Neuron (in vitro differentiated cells): Measurements from ENCODE around the gene HTR1D.
"Not testable (repeated sequence)": the region's sequence is repeated elsewhere in the genome, so short reads cannot be mapped to it uniquely, and the experiment has no call there.

Experiments
- H2AFZ ChIP-seq: one replicate; pipeline ENCODE4 v1.6.1; 2013; ENCODE audit warnings: low read depth, mild to moderate bottlenecking, inconsistent platforms, low read length, moderate library complexity
- H3K27me3 ChIP-seq: one replicate; pipeline ENCODE4 v1.6.1; 2013; ENCODE audit warnings: low read length; ENCODE audit not compliant: insufficient read depth
- H3K36me3 ChIP-seq: one replicate; pipeline ENCODE4 v1.6.1; 2013; ENCODE audit warnings: low read length; ENCODE audit not compliant: insufficient read depth
- H3K4me1 ChIP-seq: one replicate; pipeline ENCODE4 v1.6.1; 2013; ENCODE audit warnings: low read length; ENCODE audit not compliant: insufficient read depth
- H3K4me3 ChIP-seq: 2 replicates; pipeline ENCODE4 v1.5.1; 2013; ENCODE audit warnings: mild to moderate bottlenecking, low read length, moderate library complexity
- H3K9me3 ChIP-seq: one replicate; pipeline ENCODE4 v1.6.1; 2013; ENCODE audit warnings: low read length

HTR1D gene

GRCh38 chr1:23237508-23237907 is 20.2 kb upstream of the HTR1D start:
- Histone ChIP-seq H3K27me3 (no peaks in the 10 kb centered on the region), H3K4me1 (no peaks in the 10 kb centered on the region), H3K36me3 (no peaks in the 10 kb centered on the region), H3K4me3 (no peak overlapping the region), H2AFZ (no peak overlapping the region), H3K9me3 (no peaks in the 10 kb centered on the region)

- Histone ChIP-seq H3K36me3 (no peaks in the 10 kb centered on the region), H3K4me1 (peaks cover 6% of the 10 kb centered on the region), H3K9me3 (no peaks in the 10 kb centered on the region), H3K4me3 (no peak overlapping the region), H3K27me3 (no peaks in the 10 kb centered on the region), H2AFZ (no peak overlapping the region)
Measured at GRCh38 chr1:23227806-23228205, 10.5 kb upstream of the HTR1D start.

GRCh38 chr1:23224739-23225648 is 7.7 kb upstream of the HTR1D start:
- Histone ChIP-seq H3K4me3 (no peak overlapping the region), H3K9me3 (no peaks in the 10 kb centered on the region), H3K4me1 (peaks cover 6% of the 10 kb centered on the region), H3K36me3 (no peaks in the 10 kb centered on the region), H3K27me3 (peaks cover 5% of the 10 kb centered on the region), H2AFZ (no peak overlapping the region)

DNA sequence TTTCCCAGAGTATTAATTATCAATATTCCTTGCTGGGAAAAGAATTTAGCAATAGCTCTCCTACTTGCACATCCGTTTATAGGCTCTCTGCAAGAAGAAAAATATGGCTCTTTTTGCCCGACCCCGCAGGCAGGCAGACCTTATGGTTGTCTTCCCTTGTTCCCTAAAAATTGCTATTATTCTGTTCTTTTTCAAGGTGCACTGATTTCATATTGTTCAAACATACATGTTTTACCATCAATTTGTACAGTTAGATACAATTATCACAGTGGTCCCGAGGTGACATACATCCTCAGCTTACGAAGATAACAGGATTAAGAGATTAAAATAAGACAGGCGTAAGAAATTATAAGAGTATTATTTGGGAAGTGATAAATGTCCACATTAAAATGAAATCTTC is 6.7 kb upstream of the HTR1D start:
- H3K4me3 ChIP-seq, H3K9me3 ChIP-seq, H3K27me3 ChIP-seq, H3K36me3 ChIP-seq, H3K4me1 ChIP-seq, H2AFZ ChIP-seq: not testable (repeated sequence)

GRCh38 chr1:23223490-23223951 is 6.2 kb upstream of the HTR1D start:
- H3K27me3 ChIP-seq, H2AFZ ChIP-seq, H3K4me3 ChIP-seq, H3K4me1 ChIP-seq, H3K36me3 ChIP-seq, H3K9me3 ChIP-seq: not testable (repeated sequence)

DNA sequence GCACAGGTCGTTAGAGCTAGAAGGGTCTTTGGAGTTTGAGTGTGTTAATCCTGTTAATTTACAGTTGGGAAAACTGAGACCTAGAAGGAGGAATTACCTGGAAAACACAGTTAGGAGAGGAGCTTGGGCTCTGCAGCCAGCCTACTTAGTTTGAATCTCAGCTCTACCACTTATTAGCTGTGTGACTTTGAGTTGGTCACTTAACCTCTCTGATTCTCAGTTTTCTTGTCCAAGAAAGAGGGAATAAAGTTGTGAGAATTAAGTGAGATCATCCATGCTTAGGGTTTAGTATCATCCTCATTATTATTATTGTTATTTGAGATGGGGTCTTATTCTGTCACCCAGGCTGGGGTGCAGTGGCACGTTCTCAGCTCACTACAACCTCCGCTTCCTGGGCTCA is 5.4 kb upstream of the HTR1D start:
- Histone ChIP-seq H3K4me3 (no peak overlapping the region), H3K27me3 (peaks cover 7% of the 10 kb centered on the region), H3K4me1 (peaks cover 6% of the 10 kb centered on the region), H3K36me3 (no peaks in the 10 kb centered on the region), H2AFZ (no peak overlapping the region), H3K9me3 (no peaks in the 10 kb centered on the region)

DNA sequence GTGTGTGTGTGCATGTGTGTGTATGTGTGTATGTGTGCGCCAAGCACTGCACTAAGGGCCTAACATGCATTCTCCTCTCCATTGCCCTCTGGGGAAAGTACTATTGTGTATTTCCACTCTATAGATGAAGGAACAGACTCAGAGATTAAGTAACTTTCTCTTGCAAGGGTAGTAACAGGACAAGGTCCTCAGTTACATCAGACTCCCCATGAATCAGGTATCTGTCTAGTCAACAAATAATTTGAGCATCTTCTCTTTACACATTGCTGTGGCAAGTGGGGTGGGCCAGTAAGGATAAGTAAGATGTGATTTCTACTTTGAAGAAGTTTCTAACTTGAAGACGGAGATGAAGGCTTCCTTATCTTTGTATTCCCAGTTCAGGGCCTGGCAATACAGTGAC is 5.0 kb upstream of the HTR1D start:
- Histone ChIP-seq H3K9me3 (no peaks in the 10 kb centered on the region), H2AFZ (no peak overlapping the region), H3K4me3 (no peak overlapping the region), H3K36me3 (no peaks in the 10 kb centered on the region), H3K27me3 (peaks cover 9% of the 10 kb centered on the region), H3K4me1 (peaks cover 6% of the 10 kb centered on the region)

DNA sequence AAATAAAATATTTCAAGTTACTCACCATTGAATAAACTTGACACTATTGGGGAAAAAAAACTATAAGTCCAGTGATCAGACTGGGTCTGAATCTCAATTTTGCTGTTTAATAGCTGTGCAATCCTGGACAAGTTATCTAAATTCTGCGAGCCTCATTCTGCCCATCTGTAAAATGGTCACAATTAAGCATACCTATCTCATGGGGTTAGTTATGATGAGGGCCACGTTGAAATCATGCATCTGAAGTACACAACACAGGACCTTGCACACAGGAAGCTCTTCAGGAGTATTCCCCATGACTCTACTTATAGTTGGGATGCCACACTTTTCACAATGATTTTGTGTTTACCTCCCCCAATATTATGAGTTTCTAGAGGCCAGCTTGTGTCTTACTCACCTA is 3.8 kb upstream of the HTR1D start:
- H3K9me3 ChIP-seq, result no peaks in the 10 kb centered on the region
- peaks cover 11% of the 10 kb centered on the region for H3K4me1 ChIP-seq
- H3K4me3 ChIP-seq, result no peak overlapping the region
- H2AFZ ChIP-seq, result no peak overlapping the region
- H3K27me3 ChIP-seq, result peaks cover 9% of the 10 kb centered on the region
- no peaks in the 10 kb centered on the region for H3K36me3 ChIP-seq

- Histone ChIP-seq H2AFZ (peak overlapping the region; percentile 93), H3K4me3 (peak overlapping the region; percentile 50), H3K4me1 (peaks cover 13% of the 10 kb centered on the region), H3K27me3 (peaks cover 9% of the 10 kb centered on the region), H3K9me3 (no peaks in the 10 kb centered on the region), H3K36me3 (no peaks in the 10 kb centered on the region)
Measured at GRCh38 chr1:23216771-23217420, 406 bp downstream of the HTR1D start.

- Histone ChIP-seq H3K4me3 (peak overlapping the region; percentile 50), H3K4me1 (peaks cover 13% of the 10 kb centered on the region), H2AFZ (no peak overlapping the region), H3K27me3 (peaks cover 9% of the 10 kb centered on the region), H3K36me3 (no peaks in the 10 kb centered on the region), H3K9me3 (no peaks in the 10 kb centered on the region)
Measured at GRCh38 chr1:23215751-23216449, 1.4 kb downstream of the HTR1D start.

- Histone ChIP-seq H3K36me3 (no peaks in the 10 kb centered on the region), H3K4me3 (no peak overlapping the region), H3K9me3 (no peaks in the 10 kb centered on the region), H3K27me3 (peaks cover 7% of the 10 kb centered on the region), H2AFZ (no peak overlapping the region), H3K4me1 (peaks cover 13% of the 10 kb centered on the region)
Measured at GRCh38 chr1:23215291-23215690, 2.0 kb downstream of the HTR1D start.

- peaks cover 4% of the 10 kb centered on the region for H3K27me3 ChIP-seq
- no peaks in the 10 kb centered on the region for H3K36me3 ChIP-seq
- H2AFZ ChIP-seq, result no peak overlapping the region
- peaks cover 13% of the 10 kb centered on the region for H3K4me1 ChIP-seq
- no peak overlapping the region for H3K4me3 ChIP-seq
- H3K9me3 ChIP-seq, result no peaks in the 10 kb centered on the region
Measured at GRCh38 chr1:23214640-23215039, 2.7 kb downstream of the HTR1D start.

DNA sequence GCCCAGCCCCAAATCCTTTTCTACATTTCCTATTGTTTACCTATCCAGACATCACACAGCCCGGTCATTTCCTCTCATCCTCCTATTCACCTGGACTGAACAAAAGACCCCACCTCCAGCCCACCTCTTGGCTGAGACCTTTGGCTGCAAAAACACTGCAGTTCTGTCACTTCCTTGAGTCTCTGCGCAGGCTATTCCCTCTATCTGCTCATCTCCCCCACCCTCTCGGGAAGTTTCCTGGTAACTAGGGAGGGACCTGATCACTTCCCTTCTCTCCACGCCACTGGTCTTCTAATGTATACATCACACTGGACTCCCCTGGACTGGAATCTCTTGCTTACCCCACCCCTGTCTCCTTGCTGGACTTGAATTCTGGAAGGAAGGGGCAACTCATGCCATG is 5.3 kb downstream of the HTR1D start:
- no peak overlapping the region for H2AFZ ChIP-seq
- H3K4me1 ChIP-seq, result peaks cover 13% of the 10 kb centered on the region
- H3K36me3 ChIP-seq, result no peaks in the 10 kb centered on the region
- H3K27me3 ChIP-seq, result no peaks in the 10 kb centered on the region
- H3K9me3 ChIP-seq, result no peaks in the 10 kb centered on the region
- H3K4me3 ChIP-seq, result no peak overlapping the region
